HepG2 (cell line): ENCODE measurements around the gene CDC14B. TPM values are rescaled to one million over a fixed set of nuclear protein-coding genes. Genes with fewer than 3 reads are reported as not detected.

Experiments
- BATF2 ChIP-seq: sonication (generic); formaldehyde crosslinking; IDR thresholded peaks from 2 replicates; pipeline ENCODE4 v1.8.0; 2022; ENCODE audit warnings: mild to moderate bottlenecking, missing genetic modification reagents, moderate library complexity
- CSRNP1 ChIP-seq: sonication (generic); formaldehyde crosslinking; IDR thresholded peaks from 2 replicates; pipeline ENCODE4 v1.8.1; 2023; ENCODE audit warnings: mild to moderate bottlenecking, missing genetic modification reagents
- GLI4 ChIP-seq: sonication (generic); formaldehyde crosslinking; IDR thresholded peaks from 2 replicates; pipeline ENCODE4 v1.5.1; 2020; ENCODE audit warnings: missing genetic modification reagents, mild to moderate bottlenecking, moderate library complexity, borderline replicate concordance
- HNRNPL ChIP-seq: fragments of 200-400 bp; formaldehyde crosslinking; IDR thresholded peaks from 2 replicates; pipeline ENCODE4 v1.6.1; 2017; ENCODE audit warnings: mild to moderate bottlenecking, low read depth, low read length
- HOXA7 ChIP-seq: sonication (generic); formaldehyde crosslinking; IDR thresholded peaks from 2 replicates; pipeline ENCODE4 v1.8.1; 2022; ENCODE audit warnings: mild to moderate bottlenecking, missing genetic modification reagents, moderate library complexity
- IRX3 ChIP-seq: sonication (generic); formaldehyde crosslinking; IDR thresholded peaks from 2 replicates; pipeline ENCODE4 v1.8.1; 2023; ENCODE audit warnings: mild to moderate bottlenecking, low read depth, missing genetic modification reagents, borderline replicate concordance
- ISL2 ChIP-seq: sonication (generic); formaldehyde crosslinking; IDR thresholded peaks from 2 replicates; pipeline ENCODE4 v1.5.0; 2020; ENCODE audit warnings: missing genetic modification reagents
- MBNL3 ChIP-seq: fragments of 250-450 bp; sonication (Bioruptor Pico); conservative IDR thresholded peaks from 2 replicates; pipeline ENCODE4 v1.8.0; 2022; ENCODE audit warnings: mild to moderate bottlenecking, inconsistent platforms
- NCOR1 ChIP-seq: fragments of 200-600 bp; sonication (generic); IDR thresholded peaks from 2 replicates; pipeline ENCODE4 v1.7.0; 2017; ENCODE audit warnings: antibody characterized with exemption, low read length, borderline replicate concordance
- NFKB2 ChIP-seq: sonication (generic); formaldehyde crosslinking; IDR thresholded peaks from 2 replicates; pipeline ENCODE4 v1.4.0; 2020; ENCODE audit warnings: missing genetic modification reagents, borderline replicate concordance
- ONECUT2 ChIP-seq: sonication (generic); formaldehyde crosslinking; IDR thresholded peaks from 2 replicates; pipeline ENCODE4 v1.4.0; 2020; ENCODE audit warnings: missing genetic modification reagents
- PHF21A ChIP-seq: sonication (generic); formaldehyde crosslinking; IDR thresholded peaks from 2 replicates; pipeline ENCODE4 v1.5.0; 2020; ENCODE audit warnings: mild to moderate bottlenecking, missing genetic modification reagents
- REPIN1 ChIP-seq: sonication (generic); formaldehyde crosslinking; IDR thresholded peaks from 2 replicates; pipeline ENCODE4 v1.8.0; 2022; ENCODE audit warnings: missing genetic modification reagents, low read depth, mild to moderate bottlenecking, borderline replicate concordance
- RNF2 ChIP-seq: fragments of 450-650 bp; conservative IDR thresholded peaks from 2 replicates; pipeline ENCODE4 v1.6.1; 2016; ENCODE audit warnings: low read depth
- SAFB2 ChIP-seq: sonication (generic); formaldehyde crosslinking; IDR thresholded peaks from 2 replicates; pipeline ENCODE4 v1.5.1; 2020; ENCODE audit warnings: missing genetic modification reagents, low read depth, mild to moderate bottlenecking, borderline replicate concordance
- SMARCC2 ChIP-seq: fragments of 450-650 bp; IDR thresholded peaks from 2 replicates; pipeline ENCODE4 v1.6.1; 2017; ENCODE audit warnings: antibody characterized with exemption, mild to moderate bottlenecking
- ZKSCAN1 ChIP-seq: fragments of 150-350 bp; IDR thresholded peaks from 2 replicates; pipeline ENCODE4 v1.6.1; 2014; ENCODE audit warnings: low read length
- ZNF296 ChIP-seq: sonication (generic); formaldehyde crosslinking; conservative IDR thresholded peaks from 2 replicates; pipeline ENCODE4 v1.5.0; 2020; ENCODE audit warnings: mild to moderate bottlenecking, missing genetic modification reagents
- ZNF329 ChIP-seq: sonication (generic); formaldehyde crosslinking; IDR thresholded peaks from 2 replicates; pipeline ENCODE4 v1.9.0; 2021; ENCODE audit warnings: low read depth, mild to moderate bottlenecking, missing genetic modification reagents
- ZNF331 ChIP-seq: sonication (generic); formaldehyde crosslinking; IDR thresholded peaks from 2 replicates; pipeline ENCODE4 v1.4.0; 2020; ENCODE audit warnings: missing genetic modification reagents
- ZNF570 ChIP-seq: sonication (generic); formaldehyde crosslinking; IDR thresholded peaks from 2 replicates; pipeline ENCODE4 v1.4.0; 2020; ENCODE audit warnings: mild to moderate bottlenecking, missing genetic modification reagents, borderline replicate concordance
- ZNF749 ChIP-seq: sonication (generic); formaldehyde crosslinking; IDR thresholded peaks from 2 replicates; pipeline ENCODE4 v1.8.0; 2022; ENCODE audit warnings: mild to moderate bottlenecking, missing genetic modification reagents, moderate library complexity, borderline replicate concordance
- ZNF777 ChIP-seq: sonication (generic); formaldehyde crosslinking; IDR thresholded peaks from 2 replicates; pipeline ENCODE4 v1.4.0; 2020; ENCODE audit warnings: missing genetic modification reagents
- ZSCAN20 ChIP-seq: sonication (generic); formaldehyde crosslinking; IDR thresholded peaks from 2 replicates; pipeline ENCODE4 v1.4.0; 2020; ENCODE audit warnings: missing genetic modification reagents, mild to moderate bottlenecking, borderline replicate concordance
- polyA plus RNA-seq, 8 experiments: library from polyadenylated mRNA; depleted of rRNA in 3 of 8; stranded (reverse) in 7 of 8; unstranded in 1 of 8; fragments of >200 nt; fragmentation: Illumina TruSeq in 4 of 8; extraction: Trizol in 4 of 8; gene quantifications; 2 replicates each; pipeline versions ENCODE4 v1.2.1 to v1.2.3, GENCODE V29; 2011 to 2016; ENCODE audit warnings: low read depth in 4 of 8, missing spikeins in 1 of 8, mixed read lengths in 1 of 8; ENCODE audit not compliant: insufficient read depth in 1 of 8
- total RNA-seq, 5 experiments: library from RNA; depleted of rRNA; stranded (reverse); fragments of >200 nt; fragmentation: Illumina TruSeq; extraction: Trizol; gene quantifications; 2 replicates each; pipeline ENCODE4 v1.2.3, GENCODE V29; 2016; ENCODE audit warnings: low read depth in 1 of 5
- TF ChIP-seq, protein P1 (sequence below): sonication (generic); formaldehyde crosslinking; conservative IDR thresholded peaks from 2 replicates; pipeline ENCODE4 v1.4.0; 2020; ENCODE audit warnings: missing genetic modification reagents
- TF ChIP-seq, protein P2 (sequence below): sonication (generic); formaldehyde crosslinking; IDR thresholded peaks from 2 replicates; pipeline ENCODE4 v1.9.0; 2022; ENCODE audit warnings: missing genetic modification reagents, mild to moderate bottlenecking, borderline replicate concordance

CDC14B gene
- total and polyA plus RNA-seq, 2 of the 13 experiments (the other 11 are each of a cell fraction or from before 2014, with no cell fraction given), result 25.8 to 33.3 TPM

GRCh38 chr9:96566498-96567202 is 53.0 kb downstream of the CDC14B start (continued):
- TF ChIP-seq ONECUT2 (no peak), PHF21A (CRISPR knock-in tag) (peak; percentile 98), ZNF749 (no peak), MBNL3 (no peak), CSRNP1 (CRISPR knock-in tag) (peak; percentile 27; the same call in 1 of the 2 replicates), ZNF570 (CRISPR knock-in tag) (no peak), ZNF777 (CRISPR knock-in tag) (peak; percentile 45; the same call in 1 of the 2 replicates), REPIN1 (CRISPR knock-in tag) (0 out of 2 replicates have a peak, but pooled peaks have one; percentile 14), ISL2 (peak; percentile 82), IRX3 (no peak), HOXA7 (CRISPR knock-in tag) (no peak), ZKSCAN1 (peak; percentile 90), ZNF296 (CRISPR knock-in tag) (no peak), BATF2 (CRISPR knock-in tag) (no peak), SMARCC2 (no peak), ZNF331 (CRISPR knock-in tag) (peak; percentile 59), RNF2 (no peak), NCOR1 (peak; percentile 86), GLI4 (CRISPR knock-in tag) (no peak), ZSCAN20 (CRISPR knock-in tag) (no peak), SAFB2 (CRISPR knock-in tag) (no peak), NFKB2 (CRISPR knock-in tag) (peak; percentile 45; the same call in 1 of the 2 replicates), ZNF329 (CRISPR knock-in tag) (no peak), HNRNPL (peak; percentile 84)
- TF ChIP-seq, protein P1, sequence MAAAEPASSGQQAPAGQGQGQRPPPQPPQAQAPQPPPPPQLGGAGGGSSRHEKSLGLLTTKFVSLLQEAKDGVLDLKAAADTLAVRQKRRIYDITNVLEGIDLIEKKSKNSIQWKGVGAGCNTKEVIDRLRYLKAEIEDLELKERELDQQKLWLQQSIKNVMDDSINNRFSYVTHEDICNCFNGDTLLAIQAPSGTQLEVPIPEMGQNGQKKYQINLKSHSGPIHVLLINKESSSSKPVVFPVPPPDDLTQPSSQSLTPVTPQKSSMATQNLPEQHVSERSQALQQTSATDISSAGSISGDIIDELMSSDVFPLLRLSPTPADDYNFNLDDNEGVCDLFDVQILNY (CRISPR knock-in tag), result 0 out of 2 replicates have a peak, but pooled peaks have one; percentile 26
- TF ChIP-seq, protein P2, sequence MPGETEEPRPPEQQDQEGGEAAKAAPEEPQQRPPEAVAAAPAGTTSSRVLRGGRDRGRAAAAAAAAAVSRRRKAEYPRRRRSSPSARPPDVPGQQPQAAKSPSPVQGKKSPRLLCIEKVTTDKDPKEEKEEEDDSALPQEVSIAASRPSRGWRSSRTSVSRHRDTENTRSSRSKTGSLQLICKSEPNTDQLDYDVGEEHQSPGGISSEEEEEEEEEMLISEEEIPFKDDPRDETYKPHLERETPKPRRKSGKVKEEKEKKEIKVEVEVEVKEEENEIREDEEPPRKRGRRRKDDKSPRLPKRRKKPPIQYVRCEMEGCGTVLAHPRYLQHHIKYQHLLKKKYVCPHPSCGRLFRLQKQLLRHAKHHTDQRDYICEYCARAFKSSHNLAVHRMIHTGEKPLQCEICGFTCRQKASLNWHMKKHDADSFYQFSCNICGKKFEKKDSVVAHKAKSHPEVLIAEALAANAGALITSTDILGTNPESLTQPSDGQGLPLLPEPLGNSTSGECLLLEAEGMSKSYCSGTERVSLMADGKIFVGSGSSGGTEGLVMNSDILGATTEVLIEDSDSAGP (CRISPR knock-in tag), result peak; percentile 97
